Caco-2 (cell line): ENCODE results near the gene ARMS2. TPM values are rescaled to one million over a fixed set of nuclear protein-coding genes. Genes with fewer than 3 reads are reported as not detected.

Experiments
- BruUV-seq: library from RNA; stranded (reverse); fragments of 400-500 nt; replicated peaks from 2 replicates; lab custom pipeline; 2021; lab: Mats Ljungman, UMichigan
- CTCF ChIA-PET: fragments of 300-600 bp; sonication (Branson Sonifier 250); formaldehyde crosslinking; loops from one replicate; lab custom pipeline; 2022; ENCODE audit warnings: antibody characterized with exemption; lab: Charles Lee
- POLR2A ChIA-PET: fragments of 300-600 bp; sonication (Branson Sonifier 250); formaldehyde crosslinking; loops from one replicate; lab custom pipeline; 2022; ENCODE audit warnings: antibody characterized with exemption; lab: Charles Lee
- DNase-seq, 2 experiments: peaks; one replicate each; pipeline versions ENCODE4 v3.0.0 to v3.0.0-alpha.2; 2020 to 2022
- H3K27me3 ChIP-seq: replicated peaks from 2 replicates; pipeline ENCODE4 v1.6.0; 2011; ENCODE audit warnings: low read length; ENCODE audit not compliant: control insufficient read depth, insufficient read depth
- H3K36me3 ChIP-seq: 2 replicates; pipeline ENCODE4 v1.5.1; 2011; ENCODE audit warnings: low read length; ENCODE audit not compliant: control insufficient read depth, insufficient read depth
- H3K4me1 ChIP-seq: fragments of 250-450 bp; sonication (Bioruptor Pico); 2 replicates; pipeline ENCODE4 v1.5.1; 2020; ENCODE audit warnings: mild to moderate bottlenecking
- H3K4me3 ChIP-seq: 2 replicates; pipeline ENCODE4 v1.5.1; 2011; ENCODE audit warnings: low read depth, mild to moderate bottlenecking, control low read depth, low read length
- H3K9me3 ChIP-seq: fragments of 250-450 bp; sonication (Bioruptor Pico); 2 replicates; pipeline ENCODE4 v1.5.1; 2020; ENCODE audit warnings: mild to moderate bottlenecking, moderate library complexity
- H3K27ac Mint-ChIP-seq: one replicate; pipeline ENCODE4 v1.8.0; 2022; ENCODE audit warnings: mixed read lengths; ENCODE audit not compliant: unreplicated experiment
- H3K27me3 Mint-ChIP-seq: one replicate; pipeline ENCODE4 v1.8.0; 2022; ENCODE audit warnings: mixed read lengths; ENCODE audit not compliant: insufficient read depth, unreplicated experiment
- H3K36me3 Mint-ChIP-seq: one replicate; pipeline ENCODE4 v1.8.0; 2022; ENCODE audit warnings: mild to moderate bottlenecking, mixed read lengths; ENCODE audit not compliant: insufficient read depth, unreplicated experiment
- H3K4me1 Mint-ChIP-seq: one replicate; pipeline ENCODE4 v1.8.0; 2022; ENCODE audit warnings: low read depth, mixed read lengths; ENCODE audit not compliant: unreplicated experiment
- H3K4me3 Mint-ChIP-seq: one replicate; pipeline ENCODE4 v1.8.0; 2022; ENCODE audit warnings: mild to moderate bottlenecking, moderate library complexity, mixed read lengths; ENCODE audit not compliant: unreplicated experiment
- H3K9me3 Mint-ChIP-seq: one replicate; pipeline ENCODE4 v1.8.0; 2022; ENCODE audit warnings: mixed read lengths; ENCODE audit not compliant: unreplicated experiment
- intact Hi-C: fragments of 100-400 bp; cut with micrococcal nuclease; formaldehyde crosslinking; loops from one replicate; pipeline ENCODE4 v1.10.0; 2022; ENCODE audit not compliant: unreplicated experiment
- total RNA-seq: library from RNA; stranded (reverse); gene quantifications from 2 replicates; pipeline ENCODE4 v1.2.3, GENCODE V29; 2022
- TF ChIP-seq, protein P1 (sequence below), 2 experiments: fragments of 200-600 bp in 1 of 2; IDR thresholded peaks; 1 replicate in 1 of 2; 2 replicates in 1 of 2; pipeline versions ENCODE4 v1.5.1 to v1.8.0; 2011 to 2022; ENCODE audit warnings: antibody characterized with exemption in 1 of 2, control low read depth in 1 of 2, inconsistent platforms in 1 of 2, low read depth in 1 of 2, low read length in 1 of 2, mild to moderate bottlenecking in 1 of 2, moderate library complexity in 1 of 2; ENCODE audit not compliant: insufficient read depth in 1 of 2, severe bottlenecking in 1 of 2, unreplicated experiment in 1 of 2

The ARMS2 gene
- total RNA-seq, 1 experiment from 2014 or later, result not detected

DNA sequence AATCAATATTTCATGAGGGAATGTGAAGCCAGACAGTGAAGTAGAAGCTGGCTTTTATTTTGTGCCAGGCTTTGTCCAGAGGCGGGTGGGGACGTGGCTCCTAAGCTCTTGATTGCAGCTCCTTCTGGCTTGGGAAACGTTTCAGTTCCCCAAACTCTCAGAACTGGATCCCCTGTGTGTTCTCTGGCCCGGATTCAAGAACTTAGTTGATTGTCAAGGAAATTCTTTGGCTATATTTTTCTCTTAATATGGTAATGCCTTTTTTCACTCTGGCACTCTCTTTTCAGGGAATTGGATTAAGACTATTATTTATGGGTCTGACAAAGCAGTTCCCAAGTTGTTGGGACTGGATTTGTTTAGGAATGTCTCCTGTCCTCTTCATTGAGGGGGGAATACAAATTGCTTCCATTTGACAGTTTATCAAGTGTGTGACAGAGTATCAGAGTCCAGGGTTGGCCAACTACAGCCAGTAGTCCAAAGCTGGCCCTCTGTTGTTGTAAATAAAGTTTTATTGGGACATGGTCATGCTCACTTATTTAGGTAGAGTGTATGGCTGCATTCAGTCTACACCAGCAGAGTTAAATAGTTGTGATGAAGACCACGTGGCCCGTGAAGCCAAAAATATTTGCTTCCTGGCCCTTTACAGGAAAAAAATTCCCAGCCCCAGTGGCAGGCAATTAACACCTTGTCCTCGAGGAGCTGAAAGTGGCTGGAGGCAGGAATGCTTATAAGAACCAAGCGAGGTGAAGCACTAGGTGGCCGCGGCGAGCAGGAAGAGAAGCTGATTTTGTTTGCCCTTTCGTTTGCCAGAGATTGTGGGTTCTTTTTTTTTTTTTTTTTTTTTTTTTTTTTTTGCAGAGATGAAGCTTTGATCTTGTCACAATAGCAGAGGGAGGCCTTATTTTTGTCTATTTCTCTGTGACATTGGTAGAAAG, 41.2 kb downstream of the ARMS2 start:
- CTCF ChIA-PET, result interaction anchor here (0.6 to 1.7 kb wide), 3 partner anchors 52 to 155 kb away, joined by 4 to 6 read pairs (median 6); no protein-coding TSS in a partner anchor
- BruUV-seq, result no TSS peak
- H3K4me3 Mint-ChIP-seq, result no peak overlapping the region
- Histone ChIP-seq H3K4me1 (no peaks in the 10 kb centered on the region), H3K4me3 (no peak overlapping the region), H3K36me3 (no peaks in the 10 kb centered on the region), H3K9me3 (no peaks in the 10 kb centered on the region), H3K27me3 (no peaks in the 10 kb centered on the region)
- intact Hi-C loops, result no loop called here
- TF ChIP-seq, protein P1, sequence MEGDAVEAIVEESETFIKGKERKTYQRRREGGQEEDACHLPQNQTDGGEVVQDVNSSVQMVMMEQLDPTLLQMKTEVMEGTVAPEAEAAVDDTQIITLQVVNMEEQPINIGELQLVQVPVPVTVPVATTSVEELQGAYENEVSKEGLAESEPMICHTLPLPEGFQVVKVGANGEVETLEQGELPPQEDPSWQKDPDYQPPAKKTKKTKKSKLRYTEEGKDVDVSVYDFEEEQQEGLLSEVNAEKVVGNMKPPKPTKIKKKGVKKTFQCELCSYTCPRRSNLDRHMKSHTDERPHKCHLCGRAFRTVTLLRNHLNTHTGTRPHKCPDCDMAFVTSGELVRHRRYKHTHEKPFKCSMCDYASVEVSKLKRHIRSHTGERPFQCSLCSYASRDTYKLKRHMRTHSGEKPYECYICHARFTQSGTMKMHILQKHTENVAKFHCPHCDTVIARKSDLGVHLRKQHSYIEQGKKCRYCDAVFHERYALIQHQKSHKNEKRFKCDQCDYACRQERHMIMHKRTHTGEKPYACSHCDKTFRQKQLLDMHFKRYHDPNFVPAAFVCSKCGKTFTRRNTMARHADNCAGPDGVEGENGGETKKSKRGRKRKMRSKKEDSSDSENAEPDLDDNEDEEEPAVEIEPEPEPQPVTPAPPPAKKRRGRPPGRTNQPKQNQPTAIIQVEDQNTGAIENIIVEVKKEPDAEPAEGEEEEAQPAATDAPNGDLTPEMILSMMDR (IDR thresholded peaks at IDR 0.05; ENCODE audit: insufficient read depth in 1 of 2, low read depth in 1 of 2, low read length in 1 of 2, severe bottlenecking in 1 of 2, unreplicated experiment in 1 of 2), result peak in 1 of 2 experiments; percentile 21
- POLR2A ChIA-PET, result no interaction called here
- no peaks in the 10 kb centered on the region for H3K4me1 Mint-ChIP-seq
- no peaks in the 10 kb centered on the region for H3K9me3 Mint-ChIP-seq
- H3K36me3 Mint-ChIP-seq, result no peaks in the 10 kb centered on the region
- H3K27ac Mint-ChIP-seq, result no peak overlapping the region
- H3K27me3 Mint-ChIP-seq, result peaks cover 2% of the 10 kb centered on the region
- DNase-seq, result peak in 1 of 2 experiments; percentile 31

DNA sequence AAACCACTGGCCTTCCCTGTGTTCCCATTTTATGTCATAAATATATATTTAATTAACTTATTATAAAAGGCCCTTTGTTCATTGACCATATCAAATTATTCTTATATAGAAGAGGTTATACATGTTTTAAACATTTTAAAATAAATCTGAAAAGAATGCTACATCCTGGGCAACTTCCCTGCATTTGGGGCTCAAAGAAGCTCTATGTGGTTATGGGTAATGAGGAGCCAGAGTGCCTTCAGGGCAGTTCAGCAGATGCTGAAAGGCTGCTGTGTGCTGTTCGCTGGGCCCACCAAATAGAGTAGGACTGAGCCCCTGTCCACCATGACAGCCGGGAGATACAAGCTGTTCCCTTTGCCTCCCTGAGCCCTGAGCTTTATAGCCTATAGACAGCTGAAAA, 42.8 kb downstream of the ARMS2 start:
- DNase-seq, result no peak
- CTCF ChIA-PET, result no interaction called here
- no peaks in the 10 kb centered on the region for H3K4me1 ChIP-seq
- intact Hi-C loops, result no loop called here
- no TSS peak for BruUV-seq
- no peaks in the 10 kb centered on the region for H3K36me3 Mint-ChIP-seq
- no peaks in the 10 kb centered on the region for H3K9me3 Mint-ChIP-seq
- TF ChIP-seq, protein P1 (IDR thresholded peaks at IDR 0.05; ENCODE audit: insufficient read depth in 1 of 2, low read depth in 1 of 2, low read length in 1 of 2, severe bottlenecking in 1 of 2, unreplicated experiment in 1 of 2), result no peak
- H3K36me3 ChIP-seq, result no peaks in the 10 kb centered on the region
- H3K4me3 Mint-ChIP-seq, result no peak overlapping the region
- H3K27me3 ChIP-seq, result no peaks in the 10 kb centered on the region
- POLR2A ChIA-PET, result no interaction called here
- no peak overlapping the region for H3K4me3 ChIP-seq
- no peaks in the 10 kb centered on the region for H3K9me3 ChIP-seq
- no peak overlapping the region for H3K27ac Mint-ChIP-seq
- H3K27me3 Mint-ChIP-seq, result peaks cover 2% of the 10 kb centered on the region
- no peaks in the 10 kb centered on the region for H3K4me1 Mint-ChIP-seq

DNA sequence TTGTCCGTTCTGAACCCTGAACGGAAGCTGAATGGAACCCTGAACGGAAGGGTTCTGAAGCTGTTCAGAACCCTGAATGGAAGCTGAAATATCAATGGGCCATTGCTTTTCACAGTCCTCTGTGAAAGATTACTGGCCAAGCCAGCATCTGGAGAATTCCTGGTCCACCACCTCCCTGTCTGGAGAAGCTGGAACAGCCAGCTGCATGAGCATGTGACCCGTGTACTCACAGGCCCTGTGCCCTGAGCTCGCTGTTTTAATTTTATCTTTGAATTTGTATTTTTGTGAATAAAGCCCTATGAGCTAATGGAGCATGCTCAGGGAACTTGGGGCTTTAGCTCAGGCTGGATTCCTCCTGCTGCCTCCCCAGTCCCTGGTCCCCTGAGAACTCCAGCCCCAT, 44.1 kb downstream of the ARMS2 start:
- H3K4me3 ChIP-seq, result no peak overlapping the region
- no peaks in the 10 kb centered on the region for H3K4me1 ChIP-seq
- no peak for DNase-seq
- ChIA-PET CTCF (no interaction called here), POLR2A (no interaction called here)
- Mint-ChIP-seq H3K27ac (no peak overlapping the region), H3K4me1 (no peaks in the 10 kb centered on the region), H3K27me3 (peaks cover 2% of the 10 kb centered on the region), H3K4me3 (no peak overlapping the region), H3K9me3 (no peaks in the 10 kb centered on the region), H3K36me3 (no peaks in the 10 kb centered on the region)
- intact Hi-C loops, result no loop called here
- BruUV-seq, result no TSS peak
- no peaks in the 10 kb centered on the region for H3K36me3 ChIP-seq
- no peaks in the 10 kb centered on the region for H3K27me3 ChIP-seq
- TF ChIP-seq, protein P1 (IDR thresholded peaks at IDR 0.05; ENCODE audit: insufficient read depth in 1 of 2, low read depth in 1 of 2, low read length in 1 of 2, severe bottlenecking in 1 of 2, unreplicated experiment in 1 of 2), result no peak
- H3K9me3 ChIP-seq, result no peaks in the 10 kb centered on the region
